K562 (cell line): ENCODE measurements around the gene OVOL3. TPM values are rescaled to one million over a fixed set of nuclear protein-coding genes. Genes with fewer than 3 reads are reported as not detected.

Source experiments
- ATAC-seq: fragments of 200-7000 bp; cut with Tn5 transposase; 3 replicates; pipeline ENCODE4 v1.9.1; 2020; ENCODE audit warnings: moderate library complexity
- BruUV-seq: library from RNA; stranded (reverse); fragments of 400-500 nt; replicated peaks from 2 replicates; lab custom pipeline; 2021; lab: Mats Ljungman, UMichigan
- CTCF ChIA-PET: fragments of 300-600 bp; formaldehyde crosslinking; extraction: SDS; loops from one replicate; lab custom pipeline; 2021; ENCODE audit warnings: low intra/inter-chr PET ratio; lab: Yijun Ruan, JAX
- POLR2A ChIA-PET: fragments of 300-600, 350-650 bp; sonication (Branson Sonifier 250); formaldehyde crosslinking; extraction: SDS; loops from one replicate; lab custom pipeline; 2021; ENCODE audit warnings: antibody characterized with exemption, inconsistent platforms; lab: Yijun Ruan, JAX
- DNase-seq, 4 experiments: peaks; one replicate each; pipeline versions ENCODE4 v3.0.0 to v3.0.0-alpha.2; 2011 to 2018; ENCODE audit warnings: low spot score in 3 of 4, mixed read lengths in 3 of 4; ENCODE audit errors: extremely low read depth in 1 of 4
- FAIRE-seq: peaks from 2 replicates; lab custom pipeline; 2011; peaks lifted over from hg19 to GRCh38; lab: Jason Lieb, UNC
- H2AFZ ChIP-seq: 2 replicates; pipeline ENCODE4 v1.6.0; 2011; ENCODE audit warnings: low read depth, low read length, control low read depth, inconsistent platforms
- H3K27ac ChIP-seq: fragments of 200-600 bp; 3 replicates; pipeline ENCODE4 v1.8.0; 2011; ENCODE audit warnings: low read depth, mild to moderate bottlenecking, control low read depth, inconsistent platforms, low read length, moderate library complexity, mixed read lengths; ENCODE audit errors: extremely low read depth
- H3K27me3 ChIP-seq, 2 experiments: fragments of 300-600 bp in 1 of 2; 2 replicates in 1 of 2; 3 replicates in 1 of 2; pipeline versions ENCODE4 v1.6.0 to v1.8.0; 2011; ENCODE audit warnings: inconsistent platforms in 2 of 2, low read length in 2 of 2, mild to moderate bottlenecking in 1 of 2, mixed read lengths in 1 of 2, moderate library complexity in 1 of 2; ENCODE audit not compliant: control insufficient read depth in 2 of 2, insufficient read depth in 2 of 2
- H3K36me3 ChIP-seq: fragments of 300-600 bp; 3 replicates; pipeline ENCODE4 v1.8.0; 2011; ENCODE audit warnings: mild to moderate bottlenecking, low read length, inconsistent platforms; ENCODE audit not compliant: control insufficient read depth, insufficient read depth
- H3K4me1 ChIP-seq, 2 experiments: fragments of 200-600 bp in 1 of 2; replicated peaks in 1 of 2; 2 replicates in 1 of 2; 3 replicates in 1 of 2; pipeline versions ENCODE4 v1.5.1 to v1.8.0; 2011; ENCODE audit warnings: inconsistent platforms in 2 of 2, low read length in 2 of 2, mild to moderate bottlenecking in 1 of 2, mixed read lengths in 1 of 2, moderate library complexity in 1 of 2; ENCODE audit not compliant: control insufficient read depth in 2 of 2, insufficient read depth in 2 of 2
- H3K4me2 ChIP-seq: 2 replicates; pipeline ENCODE4 v1.6.1; 2011; ENCODE audit warnings: low read length, control low read depth, inconsistent platforms, mixed read lengths; ENCODE audit not compliant: insufficient read depth
- H3K4me3 ChIP-seq: fragments of 200-600 bp; sonication (generic), shearing (Covaris generic); 2 replicates; pipeline ENCODE4 v1.5.1; 2016; ENCODE audit warnings: control low read depth, inconsistent platforms
- H3K79me2 ChIP-seq: fragments of 200-600 bp; 3 replicates; pipeline ENCODE4 v1.8.0; 2011; ENCODE audit warnings: low read length, inconsistent platforms; ENCODE audit not compliant: control insufficient read depth, insufficient read depth
- H3K9ac ChIP-seq, 2 experiments: 2 replicates each; pipeline versions ENCODE4 v1.6.0 to v1.6.1; 2011; ENCODE audit warnings: low read depth in 2 of 2, low read length in 2 of 2, control low read depth in 1 of 2, inconsistent platforms in 1 of 2, mild to moderate bottlenecking in 1 of 2, mixed read lengths in 1 of 2; ENCODE audit not compliant: insufficient read depth in 1 of 2
- H3K9me1 ChIP-seq: one replicate; pipeline ENCODE4 v1.6.0; 2011; ENCODE audit warnings: inconsistent platforms, mild to moderate bottlenecking, low read length, moderate library complexity; ENCODE audit not compliant: control insufficient read depth, insufficient read depth
- H3K9me3 ChIP-seq: replicated peaks from 2 replicates; pipeline ENCODE4 v1.5.1; 2011; ENCODE audit warnings: low read depth, low read length, inconsistent platforms; ENCODE audit not compliant: control insufficient read depth, insufficient read depth
- H4K20me1 ChIP-seq: replicated peaks from 2 replicates; pipeline ENCODE4 v1.6.1; 2011; ENCODE audit warnings: low read length, inconsistent platforms, mixed read lengths; ENCODE audit not compliant: control insufficient read depth, insufficient read depth
- ATF1 ChIP-seq, 2 experiments: fragments of 450-650 bp in 1 of 2; IDR thresholded peaks; 2 replicates each; pipeline ENCODE4 v1.6.1; 2016; ENCODE audit warnings: missing compliant biosample characterization in 1 of 2, missing genetic modification characterization in 1 of 2
- BCOR ChIP-seq: fragments of 450-650 bp; IDR thresholded peaks from 2 replicates; pipeline ENCODE4 v1.6.1; 2016
- HDGF ChIP-seq: fragments of 450-650 bp; IDR thresholded peaks from 2 replicates; pipeline ENCODE4 v1.6.1; 2016
- KLF1 ChIP-seq: fragments of 450-650 bp; IDR thresholded peaks from 2 replicates; pipeline ENCODE4 v1.6.1; 2016; ENCODE audit warnings: missing genetic modification characterization, missing compliant biosample characterization
- KLF10 ChIP-seq: fragments of 250-450 bp; sonication (Bioruptor Pico); IDR thresholded peaks from 2 replicates; pipeline ENCODE4 v1.6.1; 2021; ENCODE audit warnings: matching md5 sums
- MEF2D ChIP-seq: conservative IDR thresholded peaks from 2 replicates; pipeline ENCODE4 v1.6.1; 2016; ENCODE audit warnings: low read depth, missing genetic modification characterization, missing compliant biosample characterization
- MYBL2 ChIP-seq, 2 experiments: fragments of 450-650 bp in 1 of 2; sonication (generic) in 1 of 2; formaldehyde crosslinking in 1 of 2; IDR thresholded peaks; 2 replicates each; pipeline versions ENCODE4 v1.6.1 to v1.8.1; 2017 to 2022; ENCODE audit warnings: borderline replicate concordance in 1 of 2, inconsistent platforms in 1 of 2, low read depth in 1 of 2, mild to moderate bottlenecking in 1 of 2, missing genetic modification reagents in 1 of 2, moderate library complexity in 1 of 2
- NCOR1 ChIP-seq: fragments of 450-650 bp; IDR thresholded peaks from 2 replicates; pipeline ENCODE4 v1.6.1; 2016; ENCODE audit warnings: mild to moderate bottlenecking, moderate library complexity
- NFRKB ChIP-seq: fragments of 450-650 bp; IDR thresholded peaks from 2 replicates; pipeline ENCODE4 v1.6.1; 2016; ENCODE audit warnings: low read depth
- RBM17 ChIP-seq: fragments of 200-400 bp; formaldehyde crosslinking; IDR thresholded peaks from 2 replicates; pipeline ENCODE4 v1.6.1; 2017; ENCODE audit warnings: low read depth, mild to moderate bottlenecking, low read length, borderline replicate concordance
- SIN3B ChIP-seq: fragments of 450-650 bp; IDR thresholded peaks from 2 replicates; pipeline ENCODE4 v1.6.1; 2017; ENCODE audit warnings: low read depth, mild to moderate bottlenecking, moderate library complexity
- SLC30A9 ChIP-seq: fragments of 250-450 bp; sonication (Bioruptor Pico); IDR thresholded peaks from 2 replicates; pipeline ENCODE4 v1.8.0; 2022; ENCODE audit warnings: mild to moderate bottlenecking, moderate library complexity
- ZNF239 ChIP-seq: fragments of 250-450 bp; sonication (Bioruptor Pico); IDR thresholded peaks from 2 replicates; pipeline ENCODE4 v1.4.0; 2020; ENCODE audit warnings: mild to moderate bottlenecking
- ZNF408 ChIP-seq: fragments of 250-450 bp; sonication (Bioruptor Pico); IDR thresholded peaks from 2 replicates; pipeline ENCODE4 v1.4.0; 2020; ENCODE audit warnings: low read depth, mild to moderate bottlenecking, moderate library complexity
- ZNF57 ChIP-seq: fragments of 450-650 bp; formaldehyde crosslinking; IDR thresholded peaks from 2 replicates; pipeline ENCODE4 v1.4.0; 2020; ENCODE audit warnings: mild to moderate bottlenecking, moderate library complexity
- ZNF699 ChIP-seq: fragments of 250-450 bp; sonication (Bioruptor Pico); IDR thresholded peaks from 2 replicates; pipeline ENCODE4 v1.8.0; 2021; ENCODE audit warnings: mild to moderate bottlenecking, moderate library complexity; ENCODE audit not compliant: insufficient replicate concordance
- ZNF778 ChIP-seq: fragments of 450-650 bp; formaldehyde crosslinking; IDR thresholded peaks from 2 replicates; pipeline ENCODE4 v1.4.0; 2020; ENCODE audit warnings: mild to moderate bottlenecking, moderate library complexity
- WGBS: fragments of 100-300 bp; shearing (Covaris generic); methylation state at CpG from one replicate; pipeline ENCODE4 v1.1.6; 2016; ENCODE audit warnings: low coverage, mixed read lengths; ENCODE audit not compliant: insufficient coverage; ENCODE audit errors: missing lambda C conversion rate; 5-methylcytosine and 5-hydroxymethylcytosine counted together
- in situ Hi-C: fragments of 300-500 bp; cut with MboI; formaldehyde crosslinking; loops from 4 replicates; pipeline ENCODE4 v1.15.0; 2018; ENCODE audit warnings: inconsistent platforms, mixed read lengths
- intact Hi-C: fragments of 100-400 bp; cut with micrococcal nuclease; formaldehyde crosslinking; loops from 2 replicates; pipeline ENCODE4 v1.14.2; 2022
- polyA plus RNA-seq, 8 experiments: library from polyadenylated mRNA; depleted of rRNA in 4 of 8; stranded (reverse) in 5 of 8; unstranded in 3 of 8; fragments of >200 nt; fragmentation: Nextera tagmentation in 2 of 8; fragmentation: Illumina TruSeq in 1 of 8; extraction: Ambion mirVana in 2 of 8; extraction: Trizol in 1 of 8; gene quantifications; 2 replicates each; pipeline versions ENCODE4 v1.2.1 to v1.2.3, GENCODE V29; 2011 to 2014; ENCODE audit warnings: inconsistent platforms in 1 of 8, missing spikeins in 1 of 8
- total RNA-seq, 7 experiments: library from RNA; depleted of rRNA in 6 of 7; stranded (reverse); fragments of >200 nt in 6 of 7; fragmentation: Illumina TruSeq in 2 of 7; extraction: Trizol in 2 of 7; gene quantifications; 2 replicates each; pipeline versions ENCODE4 v1.2.1 to v1.2.3, GENCODE V29; 2011 to 2021; ENCODE audit warnings: low replicate concordance in 1 of 7
- TF ChIP-seq, protein P1 (sequence below): fragments of 450-650 bp; IDR thresholded peaks from 2 replicates; pipeline ENCODE4 v1.7.0; 2016; ENCODE audit warnings: borderline replicate concordance

Gene OVOL3
- total and polyA plus RNA-seq, 9 of the 15 experiments (the other 6 are each of a cell fraction or from before 2014, with no cell fraction given) = not detected

DNA sequence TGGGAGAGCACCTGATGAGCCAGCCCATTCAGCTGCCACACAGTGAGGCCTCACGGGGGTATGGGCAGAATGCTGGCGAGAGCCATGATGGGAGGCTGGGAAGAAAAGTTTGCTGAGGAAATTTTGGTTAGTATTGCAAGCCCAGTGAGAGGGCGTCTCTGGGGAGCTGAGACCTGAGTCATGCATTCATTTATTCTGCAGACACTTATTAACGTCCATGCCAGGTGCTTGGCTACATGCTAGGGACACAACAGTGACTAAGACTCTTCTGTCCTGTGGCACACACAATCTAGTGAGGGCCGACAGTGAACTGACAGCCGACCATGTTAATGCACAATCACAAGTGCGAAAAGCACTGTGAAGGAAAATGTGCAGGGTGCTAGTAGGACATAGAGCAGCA, 29.0 kb upstream of the OVOL3 start:
- Histone ChIP-seq H4K20me1 (no peaks in the 10 kb centered on the region; the same call in 1 of the 2 replicates), H2AFZ (no peak overlapping the region), H3K79me2 (no peaks in the 10 kb centered on the region), H3K4me3 (no peak overlapping the region), H3K27me3 (no peaks in the 10 kb centered on the region), H3K36me3 (peaks cover 87% of the 10 kb centered on the region), H3K4me2 (no peak overlapping the region), H3K9me3 (no peaks in the 10 kb centered on the region), H3K9me1 (no peaks in the 10 kb centered on the region), H3K4me1 (no peaks in the 10 kb centered on the region), H3K27ac (no peak overlapping the region), H3K9ac (no peak overlapping the region)
- ChIA-PET POLR2A (interaction anchor here (0.7 to 1.6 kb wide), 3 partner anchors 9 to 111 kb away, joined by 3 read pairs; no protein-coding TSS in a partner anchor), CTCF (no interaction called here)
- no peak for DNase-seq
- no peak for TF ChIP-seq KLF10
- TF ChIP-seq SLC30A9 (CRISPR knock-in tag) = no peak
- no peak for TF ChIP-seq KLF1 (tag)
- no peak for TF ChIP-seq HDGF
- TF ChIP-seq MEF2D (tag) = no peak
- no peak for TF ChIP-seq ZNF699
- TF ChIP-seq ZNF239 (CRISPR knock-in tag) = no peak
- TF ChIP-seq BCOR = no peak
- no peak for TF ChIP-seq RBM17
- no peak for TF ChIP-seq MYBL2 (IDR thresholded peaks at IDR 0.05; ENCODE audit: low read depth)
- no peak for TF ChIP-seq MYBL2 (CRISPR knock-in tag; IDR thresholded peaks at IDR 0.05; ENCODE audit: borderline replicate concordance)
- no peak for TF ChIP-seq ZNF57 (CRISPR knock-in tag)
- TF ChIP-seq, protein P1, sequence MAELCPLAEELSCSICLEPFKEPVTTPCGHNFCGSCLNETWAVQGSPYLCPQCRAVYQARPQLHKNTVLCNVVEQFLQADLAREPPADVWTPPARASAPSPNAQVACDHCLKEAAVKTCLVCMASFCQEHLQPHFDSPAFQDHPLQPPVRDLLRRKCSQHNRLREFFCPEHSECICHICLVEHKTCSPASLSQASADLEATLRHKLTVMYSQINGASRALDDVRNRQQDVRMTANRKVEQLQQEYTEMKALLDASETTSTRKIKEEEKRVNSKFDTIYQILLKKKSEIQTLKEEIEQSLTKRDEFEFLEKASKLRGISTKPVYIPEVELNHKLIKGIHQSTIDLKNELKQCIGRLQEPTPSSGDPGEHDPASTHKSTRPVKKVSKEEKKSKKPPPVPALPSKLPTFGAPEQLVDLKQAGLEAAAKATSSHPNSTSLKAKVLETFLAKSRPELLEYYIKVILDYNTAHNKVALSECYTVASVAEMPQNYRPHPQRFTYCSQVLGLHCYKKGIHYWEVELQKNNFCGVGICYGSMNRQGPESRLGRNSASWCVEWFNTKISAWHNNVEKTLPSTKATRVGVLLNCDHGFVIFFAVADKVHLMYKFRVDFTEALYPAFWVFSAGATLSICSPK = no peak
- TF ChIP-seq ZNF408 (CRISPR knock-in tag) = no peak
- no peak for TF ChIP-seq SIN3B
- TF ChIP-seq ATF1 (CRISPR knock-in tag; IDR thresholded peaks at IDR 0.05) = no peak
- TF ChIP-seq ATF1 (tag; IDR thresholded peaks at IDR 0.05) = no peak
- TF ChIP-seq NFRKB = no peak
- no peak for TF ChIP-seq ZNF778 (CRISPR knock-in tag)
- no peak for TF ChIP-seq NCOR1
- intact Hi-C loops (no loop called here), in situ Hi-C loops (no loop called here)
- ATAC-seq = no peak
- no TSS peak for BruUV-seq
- WGBS = 93% methylated on average over 7 of the region's 7 CpGs
- no peak for FAIRE-seq
